Stimulated activated CD4-positive, alpha-beta T cell treated with anti-CD3 and anti-CD28 coated beads, TNF-alpha, amount 100 ng/mL, for 24 hours (primary cell): ENCODE measurements around the gene PTPRJ.

ENCODE experiments used
- DNase-seq, 3 experiments: peaks; one replicate each; pipeline ENCODE4 v3.0.0-alpha.2; 2020; ENCODE audit warnings: low read depth in 3 of 3

The PTPRJ gene

DNA sequence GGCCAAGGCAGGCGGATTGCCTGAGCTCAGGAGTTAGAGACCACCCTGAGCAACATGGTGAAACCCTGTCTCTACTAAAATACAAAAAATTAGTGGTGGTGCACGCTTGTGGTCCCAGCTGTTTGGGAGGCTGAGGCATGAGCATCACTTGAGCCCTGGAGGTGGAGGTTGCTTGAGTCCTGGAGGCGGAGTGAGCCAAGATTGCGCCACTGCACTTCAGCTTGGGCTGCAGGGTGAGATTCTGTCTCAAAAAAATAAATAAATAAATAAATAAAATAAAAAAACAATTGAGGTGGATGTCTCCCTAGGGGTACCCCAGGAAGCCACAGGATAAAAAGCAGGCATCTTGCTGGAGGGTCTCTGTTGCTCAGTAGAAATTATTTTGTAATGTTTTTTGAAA, 14.1 kb downstream of the PTPRJ start:
- DNase-seq: no peak

DNA sequence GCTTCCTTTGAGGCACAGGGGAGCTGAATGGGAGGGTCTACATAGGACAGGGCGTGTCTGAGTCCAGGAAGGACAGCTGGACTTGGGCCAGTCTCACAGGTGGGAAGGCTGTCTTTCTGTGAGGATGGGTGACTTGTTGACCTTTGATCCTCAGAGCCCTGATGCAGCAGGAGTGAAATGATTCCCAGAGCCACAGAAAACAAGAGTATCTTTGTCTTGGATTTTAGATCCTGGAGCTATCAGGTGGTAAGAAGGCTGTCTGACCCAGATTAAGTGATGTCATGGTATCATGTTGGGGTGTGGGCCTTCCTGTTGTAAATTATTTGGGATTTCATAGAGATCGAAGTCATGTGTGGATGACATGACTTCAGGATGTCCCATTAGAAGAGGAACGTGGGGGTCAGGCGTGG, 15.0 kb downstream of the PTPRJ start:
- DNase-seq: no peak

GRCh38 chr11:47997063-47998053, 17.0 kb downstream of the PTPRJ start:
- no peak for DNase-seq

- no peak for DNase-seq
These were observed 18.0 kb downstream of the PTPRJ start for GRCh38 chr11:47998345-47998732.

DNA sequence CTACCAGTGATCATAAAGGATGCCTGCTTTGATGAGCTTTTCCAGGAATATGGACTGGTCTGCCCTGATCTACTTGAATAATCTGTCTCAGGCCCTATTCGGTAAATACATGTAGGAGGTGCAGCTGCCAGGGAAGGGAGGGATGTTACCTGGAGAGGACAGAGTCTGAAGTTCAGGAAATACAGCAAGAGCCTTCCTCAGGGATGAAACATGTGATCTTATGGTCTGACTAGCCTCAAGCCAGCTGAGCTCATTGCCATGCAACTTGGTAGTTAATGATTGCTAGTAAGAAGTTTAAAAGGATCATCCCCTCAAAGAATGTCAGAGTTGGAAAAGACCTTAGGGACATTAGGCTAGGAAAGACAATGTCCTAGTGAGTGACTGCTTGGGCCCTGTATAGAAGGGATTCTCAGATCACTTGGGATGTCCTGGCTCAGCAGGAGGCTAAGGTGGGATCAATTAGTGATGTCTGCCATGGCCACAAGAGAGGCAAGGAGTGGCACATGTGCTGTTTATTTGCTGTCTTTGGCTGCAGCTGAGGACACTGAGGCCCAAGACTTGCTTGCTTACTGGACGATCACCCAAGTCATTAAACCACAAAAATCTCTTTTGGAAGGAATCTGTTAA, 18.5 kb downstream of the PTPRJ start:
- DNase-seq: no peak

- DNase-seq: no peak
These were observed 20.1 kb downstream of the PTPRJ start for GRCh38 chr11:48000432-48000831.

- peak; percentile 57 to 66 (median 59) for DNase-seq
These were observed 21.2 kb downstream of the PTPRJ start for GRCh38 chr11:48001438-48002021.

GRCh38 chr11:48002561-48002960, 22.2 kb downstream of the PTPRJ start:
- no peak for DNase-seq

DNA sequence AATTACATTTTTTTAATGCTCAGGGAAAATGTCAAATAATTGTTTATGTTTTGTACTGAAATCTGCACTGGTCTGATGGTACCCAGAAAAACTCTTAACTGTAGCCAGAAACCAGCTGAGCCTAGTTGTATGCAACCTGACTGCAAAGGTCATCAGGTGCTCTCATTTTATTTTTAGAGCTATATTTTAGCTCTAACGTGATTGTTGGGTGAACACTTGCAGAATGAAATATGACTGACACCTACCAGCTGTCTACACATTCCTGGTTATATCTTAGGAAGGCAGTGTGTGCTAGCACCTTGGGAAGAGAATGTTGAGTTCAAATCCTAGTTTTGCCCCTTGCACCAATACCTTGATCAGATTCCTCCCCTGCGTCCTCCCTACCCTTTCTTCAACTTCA, 23.6 kb downstream of the PTPRJ start:
- DNase-seq: no peak

GRCh38 chr11:48004456-48004855, 24.1 kb downstream of the PTPRJ start:
- DNase-seq: no peak

- DNase-seq: peak in 1 of 3 experiments; percentile 50
These were observed 24.8 kb downstream of the PTPRJ start for GRCh38 chr11:48005136-48005535.

DNA sequence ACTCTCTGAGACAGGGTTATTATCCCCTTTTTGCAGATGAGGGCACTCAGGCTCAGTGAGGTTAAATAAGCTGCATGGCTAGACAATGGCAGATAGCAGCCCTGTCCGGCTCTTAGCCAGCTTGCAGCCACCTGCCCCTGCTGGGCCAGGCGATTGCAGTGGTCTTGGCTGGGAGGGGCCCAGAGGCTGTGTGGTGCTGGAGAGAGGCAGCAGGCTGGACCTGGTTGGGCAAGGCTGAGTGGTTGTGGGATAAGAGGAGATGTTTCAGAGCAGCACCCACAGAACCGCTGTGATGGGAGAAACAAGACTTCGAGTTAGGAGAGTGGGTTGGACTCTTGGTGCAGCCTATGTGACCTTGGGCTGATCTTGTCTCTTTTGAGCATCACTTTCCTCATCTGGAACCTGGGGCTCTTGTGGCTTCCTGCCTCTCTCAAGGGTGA, 25.5 kb downstream of the PTPRJ start:
- DNase-seq: no peak

- DNase-seq: peak in 2 of 3 experiments; percentile 45 to 49
These were observed 26.1 kb downstream of the PTPRJ start for GRCh38 chr11:48006301-48006992.

DNA sequence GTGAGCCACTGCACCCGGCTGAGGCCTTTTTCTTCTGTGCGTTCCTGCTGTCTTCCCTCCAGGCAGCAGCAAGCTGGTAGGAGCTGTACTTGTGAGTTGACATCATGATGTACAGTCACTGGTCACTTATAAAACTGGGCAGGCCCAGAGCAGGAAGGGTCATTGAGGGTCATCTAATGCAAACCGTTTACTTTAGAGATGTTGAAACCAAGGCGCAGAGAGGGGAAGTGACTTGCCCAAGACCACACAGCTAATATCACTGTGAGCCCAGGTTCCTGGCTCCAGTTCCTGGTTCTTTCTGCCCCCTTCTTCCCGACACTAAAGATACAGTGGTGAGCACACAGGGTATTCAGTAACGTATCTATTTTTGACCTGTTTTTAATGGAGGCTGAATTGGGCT, 27.3 kb downstream of the PTPRJ start:
- DNase-seq: no peak

DNA sequence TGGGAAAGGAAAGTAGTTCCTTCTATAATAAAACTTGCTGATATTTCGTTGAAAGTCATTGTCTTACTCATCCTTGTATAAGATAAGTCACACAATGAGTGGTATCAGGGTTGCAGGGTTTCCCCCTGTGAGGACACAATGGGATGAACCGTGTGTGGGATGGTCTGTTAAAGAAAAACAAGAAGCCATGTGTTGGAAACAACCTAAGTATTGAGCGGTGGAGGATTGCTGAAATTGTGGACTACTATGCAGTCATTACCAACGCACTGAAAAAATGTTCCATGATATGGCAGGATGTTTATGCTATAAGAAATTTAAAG, 28.6 kb downstream of the PTPRJ start:
- peak; percentile 47 to 76 (median 65) for DNase-seq

- no peak for DNase-seq
These were observed 30.9 kb downstream of the PTPRJ start for GRCh38 chr11:48011102-48011797.

DNA sequence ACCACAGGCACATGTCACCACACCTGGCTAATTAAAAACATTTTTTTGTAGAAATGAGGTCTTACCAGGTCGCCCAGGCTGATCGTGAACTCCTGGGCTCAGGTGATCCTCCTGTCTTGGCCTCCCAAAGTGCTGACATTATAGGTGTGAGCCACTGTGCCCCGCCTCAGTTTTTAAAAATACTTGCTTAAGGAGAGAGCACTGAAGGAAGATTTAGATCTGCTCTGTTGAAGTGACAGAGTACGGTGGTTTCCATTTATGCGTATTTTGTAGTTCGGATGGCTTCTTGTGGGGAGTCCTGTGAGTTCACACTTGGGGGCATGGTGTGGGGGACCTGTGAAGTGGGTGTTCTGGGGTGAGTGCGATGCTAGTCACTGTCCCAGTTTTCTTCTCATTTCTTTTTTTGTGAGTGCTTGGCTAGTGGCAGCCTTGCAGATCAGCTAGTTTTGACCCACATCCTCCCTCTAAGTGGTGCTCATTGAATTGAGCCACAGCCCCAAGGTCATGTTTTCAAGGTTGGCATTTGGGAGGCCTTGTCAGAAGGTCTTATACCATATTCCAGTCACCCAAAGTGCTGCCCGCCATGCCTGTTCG, 31.5 kb downstream of the PTPRJ start:
- peak in 1 of 3 experiments; percentile 40 for DNase-seq

DNA sequence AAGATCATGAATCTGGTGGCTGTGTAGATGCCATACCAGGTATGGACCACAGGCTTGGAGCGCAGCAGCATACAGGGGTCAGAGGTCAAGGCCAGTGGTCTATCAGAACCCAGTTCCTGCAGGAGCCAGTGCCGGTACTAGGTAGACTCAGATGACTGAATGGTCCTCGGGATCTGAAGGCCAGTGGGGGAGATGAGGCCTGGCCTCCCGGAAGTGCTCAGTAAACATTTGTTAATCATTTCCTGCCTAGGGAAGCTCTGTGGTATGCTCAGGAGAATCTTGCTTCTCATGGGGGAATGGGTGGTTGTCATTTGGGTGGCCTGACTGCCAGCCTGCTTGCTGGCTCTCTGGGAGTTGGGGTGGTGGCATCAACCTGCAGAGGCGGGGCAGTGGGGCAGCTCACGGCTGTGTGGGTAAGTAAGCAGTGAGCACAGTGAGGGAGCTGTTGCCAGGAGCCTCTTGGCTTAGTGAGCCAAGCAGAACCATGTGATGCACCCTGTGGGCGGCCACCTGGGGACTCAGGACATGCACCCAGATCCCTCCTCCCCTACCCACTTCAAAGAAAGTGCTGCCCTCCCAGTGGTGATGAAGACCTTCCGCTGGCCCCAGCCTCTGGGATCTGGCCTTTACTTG, 33.0 kb downstream of the PTPRJ start:
- peak in 1 of 3 experiments; percentile 51 for DNase-seq

GRCh38 chr11:48014917-48015316, 34.6 kb downstream of the PTPRJ start:
- no peak for DNase-seq

DNA sequence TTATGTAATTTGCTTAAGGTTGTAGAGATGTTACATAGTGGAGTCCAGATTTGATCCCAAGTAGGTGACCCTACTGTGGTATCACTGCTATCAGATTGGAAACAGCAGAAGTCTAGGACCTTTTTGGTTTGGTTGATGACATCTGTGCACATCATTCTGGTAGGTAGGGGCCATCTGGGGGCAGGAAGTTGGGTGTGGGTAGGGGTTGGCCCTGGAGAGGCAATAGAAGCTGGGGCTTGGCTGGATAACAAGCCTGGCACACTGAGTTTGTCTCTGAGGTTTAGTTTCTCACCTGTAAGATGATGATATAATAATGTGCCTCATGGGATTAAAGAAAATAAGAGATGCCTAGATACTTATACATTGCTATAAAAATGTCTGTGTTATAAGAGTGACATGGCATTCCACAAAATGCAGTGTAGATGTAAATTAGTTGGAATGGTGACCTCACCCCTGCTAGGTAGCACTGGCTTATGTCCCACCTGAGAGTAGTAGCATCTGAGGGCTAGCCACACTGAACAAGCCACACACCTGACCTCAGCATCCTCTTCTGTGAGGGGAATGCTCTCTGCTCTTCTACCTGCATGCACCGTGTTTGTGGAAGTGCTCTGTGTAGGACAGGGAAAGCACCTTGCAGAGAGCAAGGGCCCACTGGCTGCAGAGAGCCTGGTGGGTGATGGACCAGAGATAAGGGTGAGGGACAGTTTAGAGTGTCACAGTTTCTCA, 36.9 kb downstream of the PTPRJ start:
- no peak for DNase-seq
